Epidermal melanocyte (primary cell): ENCODE measurements around the gene SBSN.
"Not testable (repeated sequence)": the region's sequence is repeated elsewhere in the genome, so short reads cannot be mapped to it uniquely, and the experiment has no call there.

Experiments used
- DNase-seq: peaks from one replicate; pipeline ENCODE4 v3.0.0; 2011; ENCODE audit warnings: low spot score; ENCODE audit not compliant: insufficient read length

SBSN gene

DNA sequence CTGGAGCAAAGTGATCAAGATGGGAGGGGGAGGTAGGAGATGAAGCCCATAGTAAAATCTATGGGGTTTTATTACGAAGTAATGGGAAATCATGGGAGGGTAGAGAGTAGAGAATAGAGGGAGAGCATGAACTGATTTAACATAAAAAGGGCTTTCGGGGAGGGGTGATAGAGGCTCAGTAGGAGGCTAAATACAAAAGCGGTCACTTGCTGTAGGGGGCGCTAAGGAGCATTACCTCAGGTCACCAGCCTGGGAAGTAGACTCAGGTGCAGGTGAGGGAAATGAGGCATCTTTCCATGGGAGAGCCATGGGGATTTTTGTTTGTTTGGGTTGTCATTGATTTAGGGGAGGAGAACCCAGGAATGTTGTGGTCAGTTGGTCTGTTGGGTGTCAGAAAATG is 52.0 kb downstream of the SBSN start:
- no peak for DNase-seq

DNA sequence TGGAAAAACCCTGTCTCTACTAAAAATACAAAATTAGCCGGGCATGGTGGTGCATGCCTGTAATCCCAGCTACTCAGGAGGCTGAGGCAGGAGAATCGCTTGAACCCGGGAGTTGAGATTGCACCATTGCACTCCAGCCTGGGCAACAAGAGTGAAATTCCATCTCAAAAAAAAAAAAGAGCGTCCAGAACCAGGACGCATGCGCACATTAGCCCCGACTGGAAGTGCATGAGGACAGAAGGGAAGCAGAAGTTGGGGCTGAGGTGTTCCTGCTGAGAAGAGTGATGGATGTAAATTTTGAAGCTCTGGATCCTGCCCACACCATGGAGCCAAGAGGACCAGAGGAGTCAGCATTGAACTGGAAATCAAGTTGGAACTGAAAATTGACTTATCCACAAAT is 53.5 kb downstream of the SBSN start:
- not testable (repeated sequence) for DNase-seq

- DNase-seq: no peak
Measured at GRCh38 chr19:35474104-35474503, 54.0 kb downstream of the SBSN start.
